GM12878 (cell line): Measurements from ENCODE around the gene EFTUD2. TPM values are rescaled to one million over a fixed set of nuclear protein-coding genes. Genes with fewer than 3 reads are reported as not detected.

ENCODE experiments used
- ATAC-seq: fragments of 200-7000 bp; cut with Tn5 transposase; 3 replicates; pipeline ENCODE4 v1.9.1; 2020; ENCODE audit warnings: mild to moderate bottlenecking, moderate library complexity
- BruUV-seq: library from RNA; stranded (reverse); fragments of 400-500 nt; replicated peaks from 2 replicates; lab custom pipeline; 2021; lab: Mats Ljungman, UMichigan
- CTCF ChIA-PET: fragments of 300-600 bp; sonication (Branson Sonifier 250); formaldehyde crosslinking; extraction: SDS; loops from one replicate; lab custom pipeline; 2021; ENCODE audit warnings: inconsistent platforms; lab: Yijun Ruan, JAX
- POLR2A ChIA-PET: fragments of 350-600 bp; formaldehyde crosslinking; extraction: SDS; loops from one replicate; lab custom pipeline; 2021; ENCODE audit warnings: inconsistent platforms; lab: Charles Lee
- RAD21 ChIA-PET: fragments of 300-600 bp; sonication (Branson Sonifier 250); formaldehyde crosslinking; loops from one replicate; lab custom pipeline; 2023; ENCODE audit warnings: antibody characterized with exemption; ENCODE audit not compliant: unreplicated experiment; lab: Charles Lee
- SMC1A ChIA-PET: fragments of 300-600 bp; sonication (Branson Sonifier 250); formaldehyde crosslinking; loops from one replicate; lab custom pipeline; 2023; ENCODE audit not compliant: unreplicated experiment, uncharacterized antibody; lab: Charles Lee
- DNase-seq: peaks from one replicate; pipeline ENCODE4 v3.0.0-alpha.2; 2011; ENCODE audit warnings: low read depth, low spot score
- FAIRE-seq: peaks from 3 replicates; lab custom pipeline; 2011; peaks lifted over from hg19 to GRCh38; lab: Jason Lieb, UNC
- H2AFZ ChIP-seq: 2 replicates; pipeline ENCODE4 v1.6.0; 2011; ENCODE audit warnings: low read depth, low read length, control low read depth; ENCODE audit not compliant: control insufficient read depth
- H3K27ac ChIP-seq: 2 replicates; pipeline ENCODE4 v1.5.1; 2011; ENCODE audit warnings: control low read depth; ENCODE audit not compliant: control insufficient read depth, insufficient read depth
- H3K27me3 ChIP-seq, 2 experiments: replicated peaks in 1 of 2; 2 replicates each; pipeline versions ENCODE4 v1.6.0 to v1.6.1; 2011; ENCODE audit warnings: low read length in 1 of 2; ENCODE audit not compliant: control insufficient read depth in 2 of 2, insufficient read depth in 2 of 2
- H3K36me3 ChIP-seq, 2 experiments: 2 replicates each; pipeline ENCODE4 v1.5.1; 2011; ENCODE audit warnings: low read length in 1 of 2; ENCODE audit not compliant: control insufficient read depth in 2 of 2, insufficient read depth in 2 of 2
- H3K4me1 ChIP-seq: 2 replicates; pipeline ENCODE4 v1.6.1; 2011; ENCODE audit warnings: mild to moderate bottlenecking, low read length, moderate library complexity, mixed read lengths; ENCODE audit not compliant: control insufficient read depth, insufficient read depth
- H3K4me2 ChIP-seq: 2 replicates; pipeline ENCODE4 v1.6.0; 2011; ENCODE audit warnings: control low read depth; ENCODE audit not compliant: control insufficient read depth, insufficient read depth
- H3K4me3 ChIP-seq: fragments of 200-600 bp; sonication (generic); 2 replicates; pipeline ENCODE4 v1.5.1; 2016
- H3K79me2 ChIP-seq: 2 replicates; pipeline ENCODE4 v1.6.0; 2011; ENCODE audit warnings: low read length; ENCODE audit not compliant: control insufficient read depth, insufficient read depth
- H3K9ac ChIP-seq: 2 replicates; pipeline ENCODE4 v1.8.0; 2011; ENCODE audit warnings: low read length, control low read depth, mixed read lengths; ENCODE audit not compliant: control insufficient read depth, insufficient read depth
- H3K9me3 ChIP-seq: replicated peaks from 3 replicates; pipeline ENCODE4 v1.5.1; 2011; ENCODE audit warnings: mild to moderate bottlenecking, low read length; ENCODE audit not compliant: control insufficient read depth, insufficient read depth
- H4K20me1 ChIP-seq: 2 replicates; pipeline ENCODE4 v1.6.0; 2011; ENCODE audit not compliant: control insufficient read depth, insufficient read depth
- FOS ChIP-seq: IDR thresholded peaks from 3 replicates; pipeline ENCODE4 v1.6.1; 2011; ENCODE audit warnings: borderline replicate concordance; ENCODE audit not compliant: insufficient read length; ENCODE audit errors: extremely low read depth
- IKZF2 ChIP-seq, 2 experiments: fragments of 450-650 bp; IDR thresholded peaks; 2 replicates each; pipeline ENCODE4 v1.6.1; 2017; ENCODE audit warnings: mild to moderate bottlenecking in 2 of 2, moderate library complexity in 2 of 2
- USF1 ChIP-seq: IDR thresholded peaks from 2 replicates; pipeline ENCODE4 v1.6.1; 2011; ENCODE audit warnings: borderline replicate concordance, low read depth, mild to moderate bottlenecking, moderate library complexity, mixed read lengths, low read length; ENCODE audit not compliant: insufficient read depth; ENCODE audit errors: extremely low read length
- whole genome bisulfite sequencing: methylation state at CpG from one replicate; pipeline ENCODE4 v1.1.6; 2016; ENCODE audit warnings: low lambda C conversion rate; ENCODE audit not compliant: insufficient replicate concordance, insufficient coverage; ENCODE audit errors: missing lambda C conversion rate; 5-methylcytosine and 5-hydroxymethylcytosine counted together
- in situ Hi-C: fragments of 300-500 bp; cut with MboI; formaldehyde crosslinking; loops from 9 replicates; pipeline ENCODE4 v1.14.3; 2018; ENCODE audit warnings: mixed read lengths
- intact Hi-C: fragments of 100-400 bp; cut with micrococcal nuclease; formaldehyde crosslinking; loops from one replicate; pipeline ENCODE4 v1.14.2; 2022; ENCODE audit not compliant: unreplicated experiment
- polyA plus RNA-seq, 11 experiments: library from polyadenylated mRNA; depleted of rRNA in 4 of 11; unstranded in 6 of 11; stranded (reverse) in 5 of 11; fragments of >200 nt; fragmentation: Nextera tagmentation in 4 of 11; fragmentation: Illumina TruSeq in 1 of 11; extraction: Ambion mirVana in 4 of 11; extraction: Trizol in 1 of 11; gene quantifications; 1 replicate in 1 of 11; 2 replicates in 10 of 11; pipeline versions ENCODE4 v1.2.1 to v1.2.3, GENCODE V29; 2011 to 2016; ENCODE audit warnings: inconsistent platforms in 2 of 11, missing spikeins in 2 of 11, low read depth in 1 of 11
- total RNA-seq, 4 experiments: library from RNA; depleted of rRNA in 3 of 4; stranded (reverse); fragments of >200 nt in 3 of 4; fragmentation: Illumina TruSeq in 1 of 4; extraction: Trizol in 1 of 4; gene quantifications; 2 replicates each; pipeline versions ENCODE4 v1.2.1 to v1.2.3, GENCODE V29; 2013 to 2021
- TF ChIP-seq, protein P1 (sequence below): fragments of 450-650 bp; IDR thresholded peaks from 2 replicates; pipeline ENCODE4 v1.6.1; 2016; ENCODE audit warnings: mild to moderate bottlenecking

EFTUD2 gene
- total and polyA plus RNA-seq, 10 of the 15 experiments (the other 5 are each of a cell fraction or from before 2014, with no cell fraction given): 33.0 to 198 (median 126) TPM

DNA sequence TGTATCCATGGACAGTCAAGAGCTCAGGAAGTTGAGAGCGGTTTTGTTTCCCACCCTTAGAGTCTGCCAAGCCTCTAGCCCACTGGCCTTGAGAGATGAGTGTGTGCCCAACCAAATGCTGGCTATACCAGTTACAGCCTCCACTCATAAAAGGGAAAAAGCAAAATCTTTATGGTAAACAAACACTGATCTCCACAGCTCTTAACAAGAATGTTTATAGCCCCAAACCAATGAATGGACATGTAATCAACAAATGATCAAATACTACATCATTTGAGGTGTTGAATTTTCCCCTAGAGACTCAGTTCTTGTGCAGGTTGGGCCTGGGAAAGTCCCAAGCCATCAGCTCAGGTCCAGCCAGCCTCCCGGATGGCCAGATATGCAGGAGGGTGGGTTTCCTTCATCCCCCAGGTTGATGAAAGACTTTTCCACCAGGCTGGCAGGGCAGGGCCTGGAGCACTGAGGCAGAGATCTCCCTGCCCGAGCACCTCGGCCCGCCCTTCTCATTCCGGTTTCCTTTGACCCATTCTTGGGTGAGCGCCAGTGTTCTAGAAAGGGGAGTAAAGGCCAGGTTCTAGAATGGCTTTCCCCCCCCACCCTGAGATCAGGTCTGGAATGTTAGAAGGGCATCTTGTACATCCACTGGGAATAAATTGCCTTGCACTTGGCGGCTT lies 3.9 kb upstream of the EFTUD2 start:
- Histone ChIP-seq H3K9ac (no peak overlapping the region), H3K27ac (no peak overlapping the region), H4K20me1 (no peaks in the 10 kb centered on the region), H3K36me3 (no peaks in the 10 kb centered on the region), H2AFZ (no peak overlapping the region), H3K27me3 (no peaks in the 10 kb centered on the region), H3K4me3 (no peak overlapping the region), H3K79me2 (peaks cover 11% of the 10 kb centered on the region), H3K4me2 (no peak overlapping the region), H3K4me1 (peaks cover 3% of the 10 kb centered on the region; the same call in 1 of the 2 replicates), H3K9me3 (no peaks in the 10 kb centered on the region)
- TF ChIP-seq, protein P1, sequence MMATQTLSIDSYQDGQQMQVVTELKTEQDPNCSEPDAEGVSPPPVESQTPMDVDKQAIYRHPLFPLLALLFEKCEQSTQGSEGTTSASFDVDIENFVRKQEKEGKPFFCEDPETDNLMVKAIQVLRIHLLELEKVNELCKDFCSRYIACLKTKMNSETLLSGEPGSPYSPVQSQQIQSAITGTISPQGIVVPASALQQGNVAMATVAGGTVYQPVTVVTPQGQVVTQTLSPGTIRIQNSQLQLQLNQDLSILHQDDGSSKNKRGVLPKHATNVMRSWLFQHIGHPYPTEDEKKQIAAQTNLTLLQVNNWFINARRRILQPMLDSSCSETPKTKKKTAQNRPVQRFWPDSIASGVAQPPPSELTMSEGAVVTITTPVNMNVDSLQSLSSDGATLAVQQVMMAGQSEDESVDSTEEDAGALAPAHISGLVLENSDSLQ: no peak
- TF ChIP-seq USF1 (no peak), FOS (no peak), IKZF2 (IDR thresholded peaks at IDR 0.05) (no peak)
- ChIA-PET POLR2A (no interaction called here), RAD21 (interaction anchor here (0.8 kb wide), 1 partner anchor 15 kb away, joined by 3 read pairs; no protein-coding TSS in a partner anchor), CTCF (interaction anchor here (0.9 to 3.6 kb wide), 4 partner anchors 17 to 270 kb away, joined by 3 to 15 read pairs (median 3); no protein-coding TSS in a partner anchor), SMC1A (interaction anchor here (1.4 kb wide), 1 partner anchor 17 kb away, joined by 4 read pairs; no protein-coding TSS in a partner anchor)
- 58% methylated on average over 8 of the region's 8 CpGs for WGBS
- in situ Hi-C loops: no loop called here
- DNase-seq (no peak), ATAC-seq (no peak), FAIRE-seq (no peak)
- BruUV-seq: no TSS peak
- intact Hi-C loops: no loop called here
